Neural progenitor cell (in vitro differentiated cells): ENCODE results near the gene HAUS6.

Source experiments
- EZH2phosphoT487 ChIP-seq: fragments of 200-600 bp; sonication (generic); IDR thresholded peaks from 2 replicates; pipeline ENCODE4 v1.6.1; 2017; ENCODE audit warnings: antibody characterized with exemption
- TF ChIP-seq, protein P1 (sequence below): fragments of 200-600 bp; sonication (generic); IDR thresholded peaks from 2 replicates; pipeline ENCODE4 v1.5.1; 2017; ENCODE audit warnings: antibody characterized with exemption, mild to moderate bottlenecking

- TF ChIP-seq, protein P1, sequence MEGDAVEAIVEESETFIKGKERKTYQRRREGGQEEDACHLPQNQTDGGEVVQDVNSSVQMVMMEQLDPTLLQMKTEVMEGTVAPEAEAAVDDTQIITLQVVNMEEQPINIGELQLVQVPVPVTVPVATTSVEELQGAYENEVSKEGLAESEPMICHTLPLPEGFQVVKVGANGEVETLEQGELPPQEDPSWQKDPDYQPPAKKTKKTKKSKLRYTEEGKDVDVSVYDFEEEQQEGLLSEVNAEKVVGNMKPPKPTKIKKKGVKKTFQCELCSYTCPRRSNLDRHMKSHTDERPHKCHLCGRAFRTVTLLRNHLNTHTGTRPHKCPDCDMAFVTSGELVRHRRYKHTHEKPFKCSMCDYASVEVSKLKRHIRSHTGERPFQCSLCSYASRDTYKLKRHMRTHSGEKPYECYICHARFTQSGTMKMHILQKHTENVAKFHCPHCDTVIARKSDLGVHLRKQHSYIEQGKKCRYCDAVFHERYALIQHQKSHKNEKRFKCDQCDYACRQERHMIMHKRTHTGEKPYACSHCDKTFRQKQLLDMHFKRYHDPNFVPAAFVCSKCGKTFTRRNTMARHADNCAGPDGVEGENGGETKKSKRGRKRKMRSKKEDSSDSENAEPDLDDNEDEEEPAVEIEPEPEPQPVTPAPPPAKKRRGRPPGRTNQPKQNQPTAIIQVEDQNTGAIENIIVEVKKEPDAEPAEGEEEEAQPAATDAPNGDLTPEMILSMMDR = no peak
- TF ChIP-seq EZH2phosphoT487 = no peak
Observed at GRCh38 chr9:19114680-19115270, 12.1 kb upstream of the HAUS6 start.
